ENCODE results near the gene GGPS1. TPM values are rescaled to one million over a fixed set of nuclear protein-coding genes. Genes with fewer than 3 reads are reported as not detected.

The GGPS1 gene
- total and polyA plus RNA-seq, 2 of the 8 experiments (the other 6 are each of a cell fraction or from before 2014, with no cell fraction given): 20.9 to 43.6 TPM

DNA sequence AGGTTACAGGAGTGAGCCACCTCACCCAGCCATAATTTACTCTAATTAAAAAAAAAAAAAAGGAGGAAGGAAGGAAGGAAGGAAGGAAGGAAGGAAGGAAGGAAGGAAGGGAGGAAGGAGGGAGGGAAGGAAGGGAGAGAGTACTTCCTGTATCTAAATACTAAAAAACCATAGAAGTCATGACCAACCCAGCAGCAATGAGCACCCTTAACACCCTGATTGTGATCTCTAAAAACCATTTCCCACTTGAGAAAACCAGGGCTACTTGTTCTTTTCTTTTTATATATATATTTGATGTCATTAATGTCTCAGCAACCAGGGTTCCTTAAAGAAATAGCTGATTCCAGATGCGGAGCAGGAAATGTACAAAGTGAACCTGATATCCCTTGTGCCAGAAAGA lies 31.6 kb upstream of the GGPS1 start:
- Histone ChIP-seq H2BK20ac (ENCODE audit: low read length) (no peak overlapping the region), H3K27me3 (replicated peaks in 1 of 4; ENCODE audit: control insufficient read depth in 3 of 4, extremely low read depth in 1 of 4, insufficient read depth in 3 of 4, low read length in 3 of 4) (no peaks in the 10 kb centered on the region), H3K79me2 (ENCODE audit: control insufficient read depth in 1 of 2, insufficient read depth in 2 of 2, low read length in 2 of 2) (peaks cover 22 to 97% of the 10 kb centered on the region in 2 experiments), H3K9ac (replicated peaks in 1 of 4; ENCODE audit: extremely low read depth in 1 of 4, low read depth in 3 of 4, low read length in 3 of 4) (no peak overlapping the region), H4K20me1 (replicated peaks in 1 of 2; ENCODE audit: control insufficient read depth in 1 of 2, insufficient read depth in 2 of 2, low read length in 2 of 2) (peaks cover 6 to 11% of the 10 kb centered on the region in 2 experiments), H3K56ac (replicated peaks; ENCODE audit: insufficient read length, low read depth, low read length) (no peak overlapping the region), H3K23me2 (ENCODE audit: low read depth, low read length) (no peaks in the 10 kb centered on the region), H2BK5ac (ENCODE audit: low read depth, low read length) (no peak overlapping the region), H2BK120ac (replicated peaks; ENCODE audit: low read depth, low read length) (no peak overlapping the region), H3K79me1 (ENCODE audit: low read depth, low read length) (peaks cover 2% of the 10 kb centered on the region; the same call in 1 of the 2 replicates), H3K4ac (replicated peaks; ENCODE audit: insufficient read length, low read depth, low read length) (no peak overlapping the region), H2AK5ac (ENCODE audit: low read depth, low read length) (no peak overlapping the region), H3K4me3 (ENCODE audit: extremely low read depth in 1 of 4, insufficient read depth in 2 of 4, low read depth in 3 of 4, low read length in 4 of 4) (no peak overlapping the region), H4K5ac (ENCODE audit: insufficient read length, low read depth, low read length) (no peak overlapping the region), H3K27ac (ENCODE audit: low read depth, low read length) (no peak overlapping the region), H3K23ac (ENCODE audit: insufficient read length) (no peak overlapping the region), H3K4me1 (replicated peaks in 1 of 4; ENCODE audit: control insufficient read depth in 3 of 4, insufficient read depth in 4 of 4, low read length in 3 of 4) (peaks cover 0 to 2% (median 0%) of the 10 kb centered on the region in 4 experiments; a peak in 1 of 7 replicates), H2AFZ (ENCODE audit: low read length) (no peak overlapping the region), H2BK15ac (ENCODE audit: low read length) (no peak overlapping the region), H3K9me3 (ENCODE audit: insufficient read depth in 2 of 2, low read depth in 1 of 2, low read length in 1 of 2) (peaks cover 2 to 16% of the 10 kb centered on the region in 2 experiments; a peak in 2 of 4 replicates), H3K18ac (ENCODE audit: extremely low read depth, low read length) (no peak overlapping the region), H2BK12ac (ENCODE audit: low read depth, low read length) (no peak overlapping the region), H3K36me3 (ENCODE audit: control insufficient read depth in 2 of 4, insufficient read depth in 4 of 4, low read length in 3 of 4) (0 out of 8 replicates have a peak, but pooled peaks cover 0 to 7% (median 0%) of the 10 kb centered on the region in 4 experiments), H4K8ac (ENCODE audit: extremely low read depth, insufficient read depth, low read length) (no peak overlapping the region), H3K4me2 (ENCODE audit: insufficient read depth in 1 of 2, low read depth in 2 of 2, low read length in 2 of 2) (no peak overlapping the region), H3K14ac (ENCODE audit: insufficient read length) (no peak overlapping the region), H4K91ac (replicated peaks; ENCODE audit: insufficient read length, low read length) (no peak overlapping the region)
- no peak for FAIRE-seq
- CTCF ChIA-PET (ENCODE audit: partially characterized antibody): no interaction called here
- no peak for DNase-seq (ENCODE audit: low read depth in 1 of 2, low spot score in 2 of 2)
- TF ChIP-seq SP2 (IDR thresholded peaks at IDR 0.05; ENCODE audit: low read length): no peak
- no peak for TF ChIP-seq MAFK (IDR thresholded peaks at IDR 0.05; ENCODE audit: low read depth, low read length)
- no peak for TF ChIP-seq ZNF274 (IDR thresholded peaks at IDR 0.05; ENCODE audit: borderline replicate concordance, extremely low read depth, low read length)
- no peak for TF ChIP-seq CREB1 (IDR thresholded peaks at IDR 0.05)
- no peak for TF ChIP-seq JUND (IDR thresholded peaks at IDR 0.05; ENCODE audit: low read length)
- TF ChIP-seq RNF2 (IDR thresholded peaks at IDR 0.05; ENCODE audit: borderline replicate concordance, low read depth, low read length, missing control alignments, poor library complexity, severe bottlenecking): no peak
- WGBS, 2 experiments (ENCODE audit: extremely low coverage in 1 of 2, insufficient coverage in 1 of 2, insufficient read length in 1 of 2, insufficient replicate concordance in 2 of 2, low coverage in 1 of 2, low lambda C conversion rate in 2 of 2, missing lambda C conversion rate in 1 of 2): 100% methylated on average over 1 of the region's 1 CpG; no CpG with 5 or more reads in 1 of the 2 experiments
- POLR2A ChIA-PET (ENCODE audit: partially characterized antibody): no interaction called here

Measured in H1 (cell line).